Measurements from ENCODE around the gene ECE2. TPM values are rescaled to one million over a fixed set of nuclear protein-coding genes. Genes with fewer than 3 reads are reported as not detected.

The ECE2 gene
- total RNA-seq, 1 experiment from 2014 or later, result not detected

- Histone ChIP-seq H3K27me3 (ENCODE audit: control insufficient read depth, insufficient read depth, low read length) (no peaks in the 10 kb centered on the region), H3K27ac (ENCODE audit: low read length) (no peak overlapping the region), H3K4me1 (ENCODE audit: control insufficient read depth, insufficient read depth, low read length) (no peaks in the 10 kb centered on the region), H3K36me3 (ENCODE audit: control insufficient read depth, insufficient read depth, low read length) (peaks cover 36% of the 10 kb centered on the region), H3K9me3 (ENCODE audit: control insufficient read depth, insufficient read depth, low read depth, low read length) (no peaks in the 10 kb centered on the region), H3K4me3 (ENCODE audit: low read depth in 2 of 2, low read length in 2 of 2) (no peak overlapping the region)
- CTCF ChIA-PET, result no interaction called here
- in situ Hi-C loops (cut with HindIII; ENCODE audit: low pct_unique_long_range_greater_than_20kb, low sequenced_read_pairs), result no loop called here
- intact Hi-C loops (cut with micrococcal nuclease; ENCODE audit: unreplicated experiment), result no loop called here
- DNase-seq (ENCODE audit: low read depth, low spot score) (no peak), ATAC-seq (no peak)
- POLR2A ChIA-PET, result no interaction called here
- TF ChIP-seq, protein P1, sequence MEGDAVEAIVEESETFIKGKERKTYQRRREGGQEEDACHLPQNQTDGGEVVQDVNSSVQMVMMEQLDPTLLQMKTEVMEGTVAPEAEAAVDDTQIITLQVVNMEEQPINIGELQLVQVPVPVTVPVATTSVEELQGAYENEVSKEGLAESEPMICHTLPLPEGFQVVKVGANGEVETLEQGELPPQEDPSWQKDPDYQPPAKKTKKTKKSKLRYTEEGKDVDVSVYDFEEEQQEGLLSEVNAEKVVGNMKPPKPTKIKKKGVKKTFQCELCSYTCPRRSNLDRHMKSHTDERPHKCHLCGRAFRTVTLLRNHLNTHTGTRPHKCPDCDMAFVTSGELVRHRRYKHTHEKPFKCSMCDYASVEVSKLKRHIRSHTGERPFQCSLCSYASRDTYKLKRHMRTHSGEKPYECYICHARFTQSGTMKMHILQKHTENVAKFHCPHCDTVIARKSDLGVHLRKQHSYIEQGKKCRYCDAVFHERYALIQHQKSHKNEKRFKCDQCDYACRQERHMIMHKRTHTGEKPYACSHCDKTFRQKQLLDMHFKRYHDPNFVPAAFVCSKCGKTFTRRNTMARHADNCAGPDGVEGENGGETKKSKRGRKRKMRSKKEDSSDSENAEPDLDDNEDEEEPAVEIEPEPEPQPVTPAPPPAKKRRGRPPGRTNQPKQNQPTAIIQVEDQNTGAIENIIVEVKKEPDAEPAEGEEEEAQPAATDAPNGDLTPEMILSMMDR (IDR thresholded peaks at IDR 0.05), result no peak
- no peak for TF ChIP-seq TCF7L2 (IDR thresholded peaks at IDR 0.05; ENCODE audit: low read depth, low read length)
- TF ChIP-seq POLR2AphosphoS5 (IDR thresholded peaks at IDR 0.05; ENCODE audit: low read depth, low read length), result no peak
- TF ChIP-seq, protein P2, sequence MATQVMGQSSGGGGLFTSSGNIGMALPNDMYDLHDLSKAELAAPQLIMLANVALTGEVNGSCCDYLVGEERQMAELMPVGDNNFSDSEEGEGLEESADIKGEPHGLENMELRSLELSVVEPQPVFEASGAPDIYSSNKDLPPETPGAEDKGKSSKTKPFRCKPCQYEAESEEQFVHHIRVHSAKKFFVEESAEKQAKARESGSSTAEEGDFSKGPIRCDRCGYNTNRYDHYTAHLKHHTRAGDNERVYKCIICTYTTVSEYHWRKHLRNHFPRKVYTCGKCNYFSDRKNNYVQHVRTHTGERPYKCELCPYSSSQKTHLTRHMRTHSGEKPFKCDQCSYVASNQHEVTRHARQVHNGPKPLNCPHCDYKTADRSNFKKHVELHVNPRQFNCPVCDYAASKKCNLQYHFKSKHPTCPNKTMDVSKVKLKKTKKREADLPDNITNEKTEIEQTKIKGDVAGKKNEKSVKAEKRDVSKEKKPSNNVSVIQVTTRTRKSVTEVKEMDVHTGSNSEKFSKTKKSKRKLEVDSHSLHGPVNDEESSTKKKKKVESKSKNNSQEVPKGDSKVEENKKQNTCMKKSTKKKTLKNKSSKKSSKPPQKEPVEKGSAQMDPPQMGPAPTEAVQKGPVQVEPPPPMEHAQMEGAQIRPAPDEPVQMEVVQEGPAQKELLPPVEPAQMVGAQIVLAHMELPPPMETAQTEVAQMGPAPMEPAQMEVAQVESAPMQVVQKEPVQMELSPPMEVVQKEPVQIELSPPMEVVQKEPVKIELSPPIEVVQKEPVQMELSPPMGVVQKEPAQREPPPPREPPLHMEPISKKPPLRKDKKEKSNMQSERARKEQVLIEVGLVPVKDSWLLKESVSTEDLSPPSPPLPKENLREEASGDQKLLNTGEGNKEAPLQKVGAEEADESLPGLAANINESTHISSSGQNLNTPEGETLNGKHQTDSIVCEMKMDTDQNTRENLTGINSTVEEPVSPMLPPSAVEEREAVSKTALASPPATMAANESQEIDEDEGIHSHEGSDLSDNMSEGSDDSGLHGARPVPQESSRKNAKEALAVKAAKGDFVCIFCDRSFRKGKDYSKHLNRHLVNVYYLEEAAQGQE (IDR thresholded peaks at IDR 0.05; ENCODE audit: insufficient read depth in 1 of 2, low read depth in 2 of 2, low read length in 1 of 2), result no peak
- no peak for TF ChIP-seq SIN3A (IDR thresholded peaks at IDR 0.05; ENCODE audit: borderline replicate concordance, insufficient read depth, low read depth, low read length)
- no TSS peak for BruUV-seq (replicated peaks)
Measured at GRCh38 chr3:184307915-184308314, 32.1 kb downstream of the ECE2 start.

DNA sequence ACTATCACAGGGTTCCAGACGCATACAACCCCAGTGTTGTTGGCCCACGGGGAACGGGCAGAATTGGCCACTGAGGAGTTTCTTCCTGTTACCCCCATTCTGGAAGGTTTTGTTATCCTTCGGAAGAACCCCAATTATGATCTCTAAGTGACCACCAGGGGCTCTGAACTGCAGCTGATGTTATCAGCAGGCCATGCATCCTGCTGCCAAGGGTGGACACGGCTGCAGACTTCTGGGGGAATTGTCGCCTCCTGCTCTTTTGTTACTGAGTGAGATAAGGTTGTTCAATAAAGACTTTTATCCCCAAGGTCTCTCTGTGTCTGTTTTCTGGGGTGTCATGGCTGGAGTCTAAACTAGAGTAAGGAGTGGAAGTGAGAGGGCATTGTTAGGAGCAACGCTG lies 32.9 kb downstream of the ECE2 start:
- no peaks in the 10 kb centered on the region for H3K9me3 ChIP-seq (ENCODE audit: control insufficient read depth, insufficient read depth, low read depth, low read length)
- POLR2A ChIA-PET, result no interaction called here
- BruUV-seq (replicated peaks), result no TSS peak
- intact Hi-C loops (cut with micrococcal nuclease; ENCODE audit: unreplicated experiment), result no loop called here
- H3K4me3 ChIP-seq (ENCODE audit: low read depth in 2 of 2, low read length in 2 of 2), result no peak overlapping the region
- TF ChIP-seq, protein P2 (IDR thresholded peaks at IDR 0.05; ENCODE audit: insufficient read depth in 1 of 2, low read depth in 2 of 2, low read length in 1 of 2), result no peak
- TF ChIP-seq, protein P1 (IDR thresholded peaks at IDR 0.05), result no peak
- no peak for TF ChIP-seq POLR2AphosphoS5 (IDR thresholded peaks at IDR 0.05; ENCODE audit: low read depth, low read length)
- no peak for TF ChIP-seq TCF7L2 (IDR thresholded peaks at IDR 0.05; ENCODE audit: low read depth, low read length)
- no peak for TF ChIP-seq SIN3A (IDR thresholded peaks at IDR 0.05; ENCODE audit: borderline replicate concordance, insufficient read depth, low read depth, low read length)
- in situ Hi-C loops (cut with HindIII; ENCODE audit: low pct_unique_long_range_greater_than_20kb, low sequenced_read_pairs), result no loop called here
- ATAC-seq (no peak), DNase-seq (ENCODE audit: low read depth, low spot score) (no peak)
- no peak overlapping the region for H3K27ac ChIP-seq (ENCODE audit: low read length)
- peaks cover 27% of the 10 kb centered on the region for H3K36me3 ChIP-seq (ENCODE audit: control insufficient read depth, insufficient read depth, low read length)
- CTCF ChIA-PET, result no interaction called here
- H3K27me3 ChIP-seq (ENCODE audit: control insufficient read depth, insufficient read depth, low read length), result no peaks in the 10 kb centered on the region
- H3K4me1 ChIP-seq (ENCODE audit: control insufficient read depth, insufficient read depth, low read length), result no peaks in the 10 kb centered on the region
